Hematopoietic multipotent progenitor cell treated with erythropoietin and hydrocortisone succinate and interleukin-3 and kit ligand, for 6 days (in vitro differentiated cells): ENCODE results near the gene TNFRSF13B.
"Not testable (repeated sequence)": the region's sequence is repeated elsewhere in the genome, so short reads cannot be mapped to it uniquely, and the experiment has no call there.

Experiments
- DNase-seq: peaks from one replicate; pipeline ENCODE4 v3.0.0-alpha.2; 2015

TNFRSF13B gene

DNA sequence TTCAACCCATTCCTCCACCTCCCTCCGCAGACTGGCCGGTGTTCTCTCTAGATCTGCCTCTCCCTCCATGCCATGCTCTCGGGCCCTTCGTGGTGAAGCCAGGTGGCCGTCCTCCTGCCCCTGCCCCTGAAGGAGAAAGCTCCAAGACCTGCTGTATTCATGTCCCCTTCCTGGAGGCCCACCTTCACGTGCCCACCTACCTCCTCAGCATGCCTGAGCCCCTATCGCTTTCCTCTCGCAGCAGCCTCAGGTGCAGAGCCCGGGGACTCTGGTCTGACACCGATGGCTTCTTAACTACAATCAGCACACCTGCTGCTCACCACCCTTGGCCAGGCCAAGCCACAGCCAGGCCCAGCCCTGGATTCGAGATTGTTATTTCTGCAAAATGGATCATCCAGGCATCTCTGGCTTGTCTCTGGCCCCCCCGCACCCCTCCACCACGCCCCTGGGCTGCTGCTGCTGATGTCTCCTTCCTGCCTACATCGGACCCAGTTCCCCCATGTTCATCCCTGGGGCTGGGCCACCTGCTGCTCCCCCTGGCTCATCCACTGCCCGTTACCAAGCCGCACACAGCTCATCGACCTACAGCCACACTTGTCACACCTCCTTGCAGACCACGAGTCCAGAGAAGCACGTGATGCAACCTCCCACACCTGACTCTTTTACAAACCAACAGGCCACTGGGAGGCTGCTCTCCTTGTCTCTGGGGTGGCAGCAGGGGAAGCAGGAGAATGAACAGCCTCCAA is 32.5 kb upstream of the TNFRSF13B start:
- no peak for DNase-seq

DNA sequence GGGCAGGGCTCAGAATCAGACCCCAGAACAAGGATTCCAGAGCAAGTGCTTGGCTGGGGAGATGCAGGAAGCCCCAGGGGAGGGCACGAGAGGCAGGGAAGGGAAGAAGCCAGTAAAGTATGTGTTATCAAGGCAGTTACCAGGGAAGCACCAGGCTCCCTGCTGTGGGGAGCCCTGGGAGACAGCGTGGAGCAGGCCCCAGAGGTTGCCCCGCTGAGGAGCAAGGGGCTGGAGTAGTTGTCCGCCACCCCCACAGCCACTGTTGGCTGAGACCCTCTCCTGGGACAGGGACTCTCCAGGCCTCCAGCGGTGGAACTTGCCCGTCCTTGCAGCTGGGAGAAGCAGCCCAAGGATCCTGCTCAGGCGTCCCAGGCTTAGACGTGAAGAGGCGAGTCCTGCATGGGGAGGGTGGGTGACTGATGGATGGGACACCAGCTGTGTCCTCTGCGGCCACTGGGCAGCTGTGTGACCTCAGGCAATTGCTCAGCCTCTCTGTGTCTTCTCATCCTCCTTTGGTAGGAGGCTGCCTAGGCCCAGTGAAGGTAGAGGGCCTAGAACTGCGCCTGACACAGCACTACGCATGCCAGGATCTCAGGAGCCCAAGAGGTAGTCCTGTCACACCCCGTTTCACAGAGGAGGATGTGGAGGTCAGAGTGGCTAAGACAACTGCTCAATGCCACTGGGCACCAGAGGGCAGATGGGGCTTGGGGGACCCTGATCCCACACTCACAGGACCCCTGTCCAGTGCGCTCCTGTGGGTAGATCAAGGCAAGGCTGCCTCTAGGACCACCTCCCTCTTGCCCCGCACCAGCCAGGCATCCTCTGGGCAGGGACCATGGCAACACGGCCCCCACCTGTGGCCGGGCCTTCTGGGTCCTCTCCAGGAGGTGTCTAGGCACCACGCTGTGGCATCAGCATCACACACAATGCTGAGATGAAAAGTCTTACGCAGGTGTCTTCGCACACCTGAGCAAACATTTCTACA is 31.1 kb upstream of the TNFRSF13B start:
- DNase-seq = not testable (repeated sequence)

DNA sequence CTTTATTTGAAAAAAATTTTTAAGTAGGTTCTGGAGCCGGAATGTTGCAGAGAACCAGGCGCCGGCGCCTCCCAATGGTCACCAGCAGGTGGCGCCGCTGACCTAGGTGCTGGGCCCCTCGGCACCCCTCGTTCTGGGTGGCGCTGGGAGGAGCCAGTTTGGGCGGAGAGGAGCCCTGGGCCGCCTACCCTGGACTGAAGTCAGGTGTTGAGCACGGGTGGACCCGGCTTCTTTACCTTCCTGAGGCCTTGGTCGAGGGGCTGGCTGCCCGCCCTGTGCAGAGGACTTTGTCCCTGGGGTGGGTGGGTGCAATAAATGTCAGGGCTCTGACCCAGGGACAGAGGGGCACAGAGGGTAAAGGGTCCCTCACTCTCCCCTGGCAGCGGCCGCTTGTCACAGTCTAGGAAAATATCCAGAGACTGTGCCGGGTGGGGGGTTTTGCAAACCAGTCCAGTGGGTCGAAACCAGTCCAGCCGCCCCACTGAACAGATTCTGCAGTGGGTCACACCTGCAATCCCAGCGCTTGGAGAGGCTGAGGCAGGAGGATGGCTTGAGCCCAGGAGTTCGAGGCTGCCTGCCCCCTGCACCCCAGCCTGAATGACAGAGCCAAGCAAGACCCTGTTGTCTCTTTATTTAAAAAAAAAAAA is 30.1 kb upstream of the TNFRSF13B start:
- DNase-seq = peak; percentile 89

DNA sequence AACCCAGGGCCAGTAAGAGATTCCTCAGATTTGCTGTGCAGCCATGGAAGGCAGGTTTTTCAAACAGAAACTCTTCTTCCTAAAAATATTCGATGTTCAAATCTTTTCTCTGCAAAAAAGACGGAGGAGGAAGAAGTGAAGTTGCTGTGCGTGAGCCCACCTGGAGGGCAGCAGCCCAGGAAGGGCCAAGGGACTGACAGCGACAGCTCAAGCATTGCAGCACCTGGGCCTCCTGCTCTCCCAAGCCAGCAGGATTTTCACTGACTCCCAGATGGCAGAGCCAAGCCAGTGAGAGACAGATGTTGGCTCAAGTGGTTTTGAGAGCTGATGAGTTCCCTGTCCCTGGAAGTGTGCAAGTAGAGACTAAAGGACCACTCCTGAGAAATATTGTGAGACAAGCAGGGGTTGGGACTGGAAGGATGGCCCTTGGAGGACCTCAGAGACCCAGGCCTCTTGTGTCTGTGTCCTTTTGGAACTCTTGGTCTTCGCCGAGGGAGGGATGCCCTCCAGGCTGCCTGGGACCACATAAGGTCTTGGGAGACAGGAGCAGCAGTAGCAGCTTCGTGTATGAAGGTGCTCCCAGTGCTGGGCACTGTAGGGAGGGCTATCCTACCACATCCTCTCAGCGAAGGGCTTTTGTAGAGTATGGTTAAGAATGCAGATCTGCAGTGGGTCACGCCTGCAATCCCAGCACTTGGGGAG is 29.3 kb upstream of the TNFRSF13B start:
- DNase-seq = no peak

DNA sequence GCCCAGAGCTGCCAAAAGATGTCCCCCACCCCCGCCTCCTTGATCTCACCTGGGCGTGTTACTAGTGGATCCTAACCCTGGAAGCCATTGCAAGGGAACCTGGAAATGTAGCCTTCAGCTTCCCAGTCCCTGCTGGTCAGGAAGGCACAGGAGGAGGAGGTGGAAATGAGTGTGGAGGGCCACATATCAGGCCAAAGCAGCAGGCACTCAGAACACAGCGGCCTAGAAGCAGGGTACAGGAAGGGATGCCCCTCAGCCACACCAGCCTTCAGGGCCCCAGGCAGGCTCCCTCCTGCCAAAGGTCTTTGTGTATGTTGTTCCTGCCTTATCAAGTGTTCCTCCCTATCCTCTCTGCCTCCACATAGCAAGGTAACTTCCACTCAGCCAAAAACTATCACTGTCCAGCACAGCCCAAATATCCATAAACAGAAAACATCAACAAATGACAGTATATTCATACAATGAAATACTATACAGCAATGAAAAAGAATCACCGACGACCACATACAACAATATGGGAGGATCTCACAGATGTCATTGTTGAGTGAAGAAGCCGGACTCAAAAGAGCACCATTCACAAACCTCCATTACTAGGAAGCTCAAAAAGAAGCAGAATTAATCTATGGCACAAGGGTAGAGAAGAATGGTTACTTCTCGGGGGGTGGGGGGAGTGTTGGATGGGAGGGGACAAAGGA is 28.2 kb upstream of the TNFRSF13B start:
- no peak for DNase-seq

DNA sequence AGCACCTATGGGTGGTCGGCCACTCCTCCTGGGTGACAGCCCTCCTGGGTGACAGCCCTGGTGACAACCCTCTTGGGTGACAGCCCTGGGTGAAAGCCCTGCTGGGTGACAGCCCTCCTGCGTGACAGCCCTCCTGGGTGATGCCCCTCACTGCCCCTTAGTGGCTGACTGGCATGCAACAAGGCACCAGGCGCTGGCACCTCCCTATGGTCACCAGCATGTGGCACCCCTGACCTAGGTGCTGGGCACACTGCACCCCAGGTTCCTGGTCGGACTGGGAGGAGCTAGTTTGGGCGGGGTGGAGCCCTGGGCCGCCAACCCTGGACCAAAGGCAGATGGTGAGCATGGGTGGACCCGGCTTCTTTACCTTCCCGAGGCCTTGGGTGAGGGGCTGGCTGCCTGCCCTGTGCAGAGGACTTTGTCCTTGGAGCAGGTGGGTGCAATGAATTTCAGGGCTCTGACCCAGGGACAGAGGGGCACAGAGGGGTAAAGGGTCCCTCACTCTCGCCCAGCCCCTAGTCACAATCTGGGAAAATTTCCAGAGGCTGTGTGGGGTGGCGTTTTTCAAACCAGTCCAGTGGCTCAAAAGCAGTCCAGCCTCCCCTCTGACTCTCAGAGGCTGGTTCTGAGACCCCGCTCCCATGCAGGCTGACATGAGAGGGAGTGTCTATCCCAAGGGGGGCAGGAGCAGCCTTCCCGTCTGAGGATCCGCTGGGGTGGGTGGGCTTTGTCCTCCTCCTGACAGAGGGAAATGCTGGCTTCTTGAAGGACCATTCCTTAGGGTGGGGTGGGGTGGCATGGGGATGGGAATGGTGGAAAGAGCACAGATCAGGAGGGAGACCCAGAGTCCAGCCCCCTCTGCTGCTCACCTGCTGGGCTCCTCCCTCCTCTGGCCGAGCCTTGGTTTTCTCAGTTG is 25.9 kb upstream of the TNFRSF13B start:
- DNase-seq = peak; percentile 45

DNA sequence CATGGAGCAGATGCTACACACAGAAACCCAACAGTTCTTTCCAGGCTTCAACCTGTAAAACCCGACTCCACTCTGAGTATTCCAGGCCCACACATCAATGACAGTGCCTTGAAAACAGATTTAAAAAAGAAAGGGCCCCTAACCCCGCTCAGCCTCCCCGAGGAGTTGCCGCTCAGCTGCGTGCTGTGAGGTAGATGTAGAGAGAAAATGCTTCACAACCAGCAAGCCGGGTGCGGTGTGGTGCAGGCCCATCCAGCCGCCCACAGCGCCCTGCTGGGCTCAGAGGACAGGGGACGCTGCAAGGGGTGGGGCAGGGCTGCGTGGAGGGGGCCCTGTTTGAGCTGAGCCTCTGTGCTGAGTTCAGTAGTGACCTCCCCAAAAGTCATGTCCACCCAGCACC is 24.8 kb upstream of the TNFRSF13B start:
- not testable (repeated sequence) for DNase-seq

DNA sequence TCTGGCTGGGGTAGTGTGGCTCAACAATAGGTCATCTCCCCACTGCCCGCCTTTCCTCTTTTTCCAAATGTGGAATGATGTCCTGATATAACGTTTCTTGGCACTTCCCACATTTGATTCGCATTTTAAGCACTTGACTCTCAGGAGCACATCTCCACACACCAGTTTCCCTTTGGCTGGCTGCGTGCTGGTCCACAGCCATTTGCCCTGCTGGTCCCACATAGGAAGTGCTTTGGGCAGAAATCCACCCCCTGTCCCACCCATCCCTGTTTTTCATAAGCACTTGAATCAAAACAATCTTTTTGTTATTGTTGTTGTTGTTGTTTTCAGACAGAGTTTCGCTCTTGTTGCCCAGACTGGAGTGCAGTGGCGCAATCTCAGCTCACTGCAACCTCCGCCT is 24.0 kb upstream of the TNFRSF13B start:
- DNase-seq = no peak

DNA sequence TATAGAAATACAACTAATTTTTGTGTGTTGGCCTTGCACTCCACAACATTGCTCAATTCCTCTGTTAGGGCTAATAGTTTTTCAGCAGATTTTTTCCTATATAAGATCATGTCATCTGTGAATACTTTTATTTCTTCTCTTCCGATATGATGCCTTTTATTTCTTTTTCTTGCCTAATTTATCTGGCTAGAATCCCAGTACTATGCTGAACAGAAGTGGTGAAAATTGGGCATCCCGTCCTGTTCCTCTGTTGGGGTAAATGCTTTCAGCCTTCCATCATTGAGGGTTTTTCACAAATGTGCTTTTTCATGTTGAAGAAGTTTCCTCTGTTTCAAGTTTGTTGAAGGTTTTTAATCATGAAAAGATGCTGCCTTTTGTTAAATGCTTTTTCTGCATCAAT is 22.7 kb upstream of the TNFRSF13B start:
- no peak for DNase-seq

DNA sequence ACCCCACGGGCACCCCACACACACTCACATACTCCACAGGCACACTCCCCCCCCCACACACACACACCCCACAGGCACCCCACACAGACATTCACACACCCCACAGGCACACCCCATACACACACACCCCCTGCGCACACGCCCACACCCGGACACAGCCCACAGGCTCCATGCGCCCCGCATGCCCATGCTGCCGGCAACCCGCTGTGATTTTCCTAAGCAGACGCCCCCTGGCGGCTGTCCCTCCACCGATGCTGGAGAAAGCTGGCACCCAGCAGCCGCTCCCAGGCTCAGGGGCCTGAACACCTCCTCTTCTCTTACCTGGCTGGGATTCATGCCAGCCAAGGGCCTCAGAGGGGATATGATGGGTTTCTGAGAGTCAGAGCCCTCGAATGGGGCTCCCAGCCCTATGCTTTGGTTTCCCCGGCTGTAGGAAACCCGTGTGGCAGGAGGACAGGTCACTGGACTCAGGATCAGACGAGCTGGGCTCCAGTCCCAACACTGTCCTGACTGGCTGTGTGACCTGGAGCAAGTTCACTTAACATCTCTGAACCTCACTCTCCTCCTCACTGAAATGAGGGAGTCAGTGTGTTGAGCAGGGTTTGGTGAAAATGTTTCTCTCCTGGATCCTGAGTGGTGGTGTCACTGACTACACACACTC is 19.6 kb upstream of the TNFRSF13B start:
- DNase-seq = peak; percentile 88

DNA sequence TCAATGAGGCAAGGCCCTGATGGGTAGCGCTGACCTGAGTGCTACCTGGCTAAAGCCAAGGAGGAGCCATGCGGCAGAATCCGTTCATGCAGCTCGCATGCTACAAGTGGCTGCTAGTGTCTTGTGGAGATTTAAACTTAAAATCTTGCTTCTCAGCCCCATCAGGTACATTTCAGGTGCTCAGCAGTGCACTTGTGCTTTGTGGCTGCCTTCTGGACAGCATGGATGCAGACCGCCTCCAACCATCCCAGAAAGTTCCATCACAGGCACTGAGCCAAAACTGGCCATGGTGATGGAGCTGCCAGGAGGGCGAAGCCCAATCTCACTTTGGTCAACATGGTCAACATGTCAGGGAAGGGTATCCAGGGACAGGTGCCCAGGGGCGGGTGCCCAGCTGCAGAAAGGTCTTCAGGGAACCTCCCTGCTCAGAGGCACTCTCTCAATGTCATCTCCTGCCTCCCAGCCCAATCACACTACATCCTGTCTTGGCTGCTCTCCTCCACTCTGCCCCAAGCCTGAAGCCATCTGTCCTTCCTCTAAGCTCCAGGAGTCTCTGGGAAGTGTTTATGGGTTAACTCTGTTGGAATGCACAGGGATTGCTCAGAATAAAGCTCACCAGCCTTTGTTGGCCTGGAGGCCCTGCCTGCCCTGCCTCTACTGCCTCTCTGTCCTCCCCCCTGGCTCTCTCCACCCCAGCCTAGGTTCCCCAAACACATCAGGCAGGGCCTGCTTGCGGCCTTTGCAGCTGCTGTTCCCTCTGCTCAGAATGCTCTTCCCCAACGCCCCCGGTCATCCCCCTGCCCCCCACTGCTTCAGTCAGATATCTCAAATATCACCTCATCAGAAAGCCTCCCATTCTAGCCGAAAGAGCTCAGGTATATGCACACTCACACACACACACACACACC is 18.3 kb upstream of the TNFRSF13B start:
- no peak for DNase-seq

DNA sequence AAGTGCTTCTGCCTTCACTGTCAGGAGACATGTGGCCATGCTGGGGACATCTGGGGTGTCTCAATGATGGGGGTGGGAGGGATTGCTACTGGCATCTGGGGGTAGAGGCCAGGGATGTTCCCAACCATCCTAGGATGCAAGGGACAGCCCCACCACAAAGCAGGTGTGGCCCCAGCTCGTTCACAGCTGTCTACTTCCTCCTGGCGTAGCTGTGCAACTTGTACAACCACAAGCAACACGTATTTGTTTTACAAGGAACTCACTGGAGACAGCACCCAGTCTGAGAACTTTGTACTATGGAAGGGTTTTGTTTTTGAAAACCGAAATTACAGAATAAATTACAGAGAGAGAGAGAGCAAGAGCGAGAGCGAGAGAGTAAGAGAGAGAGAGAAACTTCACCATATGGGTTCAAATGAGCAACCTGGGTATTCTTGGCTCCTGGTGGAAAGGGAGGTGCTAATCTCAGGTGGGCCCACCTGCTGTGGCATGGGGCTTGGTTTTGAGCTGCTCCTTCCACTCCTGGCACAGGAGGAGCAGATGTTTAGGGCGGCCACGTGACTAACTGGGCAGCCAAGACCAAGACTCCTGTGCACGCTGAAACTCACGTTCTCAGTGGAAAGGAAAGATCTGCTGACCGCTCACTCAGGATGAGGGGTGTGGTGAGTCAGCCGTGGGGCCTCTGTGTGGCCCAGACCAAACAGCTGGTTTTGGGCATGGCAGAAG is 17.5 kb upstream of the TNFRSF13B start:
- DNase-seq = no peak

DNA sequence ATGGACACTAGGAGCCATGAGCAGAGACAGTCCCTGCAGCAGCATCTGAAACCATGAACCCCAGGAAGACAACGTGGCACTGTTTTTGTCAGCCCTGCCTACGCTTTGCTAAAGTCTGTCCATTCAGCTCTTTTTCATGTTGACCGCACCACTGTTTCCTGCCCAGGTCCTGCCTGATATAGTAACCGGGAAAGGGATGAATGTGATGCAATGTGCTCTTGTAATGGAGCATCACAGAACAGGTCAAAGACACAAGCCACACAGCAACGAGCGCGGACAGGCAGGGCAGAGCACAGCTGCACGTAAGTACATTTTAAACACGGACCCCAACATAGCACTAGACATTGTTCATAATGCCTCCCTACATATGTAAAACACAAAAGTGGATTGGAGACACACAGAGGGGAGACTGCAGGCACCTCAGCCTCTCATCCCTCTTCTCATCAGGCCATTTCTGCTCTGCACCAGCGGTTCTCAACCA is 16.9 kb upstream of the TNFRSF13B start:
- DNase-seq = no peak

DNA sequence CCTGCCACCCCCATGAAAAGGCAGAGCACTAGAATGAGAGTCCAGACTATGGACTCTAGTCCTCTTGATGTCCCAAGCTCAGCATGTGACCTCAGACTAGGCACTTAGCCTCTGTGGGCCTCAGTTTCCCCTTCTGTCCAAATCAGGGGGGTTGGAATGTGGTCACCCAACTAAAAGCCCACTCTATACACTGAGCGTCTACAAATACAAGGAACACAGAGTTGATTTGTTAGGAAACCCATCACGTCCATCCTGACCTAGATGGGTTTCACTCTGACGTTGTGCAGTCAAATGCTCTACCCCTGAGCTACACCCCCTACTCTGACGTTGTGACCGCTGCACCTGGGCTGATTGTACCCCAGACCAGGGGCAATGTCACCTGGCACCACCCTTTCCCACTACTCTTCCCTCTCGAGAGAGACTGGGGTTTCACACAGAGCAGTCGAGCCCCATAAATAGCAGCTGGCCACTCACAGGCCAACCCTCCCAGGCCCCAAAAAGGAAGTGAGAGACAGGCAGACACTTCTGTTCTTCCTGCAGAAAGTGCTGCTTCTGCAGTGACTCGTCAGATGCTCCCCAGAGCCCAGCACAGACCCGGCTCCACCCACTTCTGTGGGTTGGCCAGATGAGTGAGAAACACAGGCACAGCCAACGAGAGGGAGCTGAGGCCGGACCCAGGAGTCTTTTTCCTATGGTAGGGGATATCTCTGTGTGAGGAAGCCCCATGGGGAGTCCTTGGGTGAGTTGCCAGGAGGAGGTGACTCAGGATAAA is 16.1 kb upstream of the TNFRSF13B start:
- DNase-seq = peak; percentile 82

DNA sequence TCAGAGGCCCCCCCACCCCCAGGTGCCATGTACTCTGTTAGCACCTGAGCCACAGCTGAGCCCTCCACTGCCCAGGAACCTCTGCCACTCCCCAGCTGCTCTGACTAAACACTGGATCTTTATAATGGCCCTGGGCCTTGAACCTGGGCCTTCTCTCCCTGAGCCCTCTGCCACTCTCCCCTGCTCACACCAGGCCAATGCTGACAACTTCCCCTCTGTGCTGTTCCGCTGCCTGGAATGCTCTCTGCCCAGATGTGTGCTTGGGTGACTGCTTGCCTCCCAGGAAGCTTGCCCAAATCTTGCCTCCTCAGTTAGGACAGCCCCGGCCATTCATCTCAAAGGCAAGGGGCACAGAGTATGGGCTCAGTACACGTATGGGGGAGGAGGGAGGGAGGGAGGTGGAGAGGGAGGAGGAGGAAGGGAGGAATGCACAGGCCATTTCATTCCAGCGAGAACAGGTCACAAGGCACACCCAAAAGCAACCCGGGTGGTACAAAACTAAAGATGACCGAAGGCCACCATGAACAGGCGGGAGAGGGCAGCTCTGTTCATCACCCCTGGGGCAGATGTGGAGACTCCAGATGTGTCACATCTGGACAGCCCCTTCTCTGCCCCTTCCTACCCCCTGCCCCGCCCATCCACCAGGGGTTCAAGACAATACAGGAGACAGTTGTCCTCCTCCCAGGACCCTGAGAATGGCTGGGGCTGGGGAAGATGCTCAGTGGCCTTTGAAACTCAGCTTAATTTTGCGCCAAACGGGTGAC is 15.3 kb upstream of the TNFRSF13B start:
- DNase-seq = no peak

DNA sequence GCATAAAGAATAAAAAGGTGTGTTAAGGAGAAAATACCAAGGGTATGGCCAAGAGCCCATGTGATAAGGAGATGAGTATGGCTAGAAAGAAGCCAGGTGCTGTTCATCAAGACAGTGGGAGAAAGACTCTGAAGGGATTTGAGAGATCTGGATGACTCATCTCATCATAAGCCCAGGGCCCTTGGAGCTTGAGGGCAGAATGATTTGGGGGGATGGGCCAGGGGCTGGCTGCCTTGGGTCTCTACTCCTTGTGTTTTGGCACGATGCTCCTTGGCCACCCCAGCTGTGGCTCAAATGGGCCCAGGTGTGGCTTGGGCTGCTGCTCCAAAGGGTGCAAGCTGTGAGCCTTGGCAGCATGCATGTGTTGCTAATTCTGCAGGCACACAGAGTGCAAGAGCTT is 14.5 kb upstream of the TNFRSF13B start:
- no peak for DNase-seq

DNA sequence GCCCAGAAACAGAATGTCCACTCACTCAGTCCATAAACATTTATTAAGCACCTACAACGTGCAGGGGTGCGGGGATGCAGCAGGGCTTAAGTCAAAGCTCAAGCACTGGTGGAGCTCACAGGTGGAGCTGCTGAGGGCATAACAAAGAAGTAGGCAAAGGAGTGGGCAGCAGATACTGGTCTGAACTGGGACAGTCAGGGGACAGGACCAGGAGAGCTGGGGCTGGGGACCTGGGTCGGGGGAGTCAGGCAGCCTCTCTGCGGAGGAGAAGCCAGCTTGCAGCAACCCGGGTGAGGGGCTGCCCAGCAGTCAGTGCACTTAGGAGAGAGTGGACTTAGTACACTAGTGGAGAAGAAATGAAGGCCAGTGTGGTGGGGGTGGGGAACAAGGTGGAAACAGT is 10.0 kb upstream of the TNFRSF13B start:
- no peak for DNase-seq
